Measurements from ENCODE around the gene TMEM14A.

TMEM14A gene

DNA sequence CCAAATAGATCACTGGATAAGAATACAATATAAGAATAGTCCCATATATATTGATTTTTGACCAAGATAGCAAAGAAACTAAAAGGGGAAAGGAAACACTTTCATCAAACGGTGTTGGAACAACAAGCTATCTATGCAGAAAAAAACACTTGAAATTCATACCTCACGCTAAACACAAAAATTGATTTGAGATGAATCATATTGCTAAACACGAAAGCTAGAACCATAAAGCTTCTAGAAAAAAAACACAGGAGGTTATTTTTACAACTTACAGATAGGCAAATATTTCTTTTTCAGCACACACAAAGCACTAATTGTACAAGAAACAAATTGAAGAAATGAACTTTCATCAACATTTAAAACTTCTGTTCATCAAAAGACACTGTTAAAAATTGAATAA is 36.7 kb upstream of the TMEM14A start:
- Histone ChIP-seq H3K4me3 (ENCODE audit: low read length in 2 of 2) (no peak overlapping the region), H2AK5ac (ENCODE audit: low read depth, low read length) (no peak overlapping the region), H4K91ac (ENCODE audit: low read depth, low read length, poor library complexity) (no peak overlapping the region), H3K4me2 (ENCODE audit: insufficient read depth, low read length, poor library complexity, severe bottlenecking) (no peak overlapping the region), H2BK120ac (ENCODE audit: low read depth, low read length) (no peak overlapping the region), H3K18ac (ENCODE audit: low read length) (no peak overlapping the region), H3K9me3 (replicated peaks in 1 of 2; ENCODE audit: control insufficient read depth in 2 of 2, insufficient read depth in 1 of 2, low read depth in 1 of 2, low read length in 2 of 2) (no peaks in the 10 kb centered on the region), H3K79me1 (ENCODE audit: low read depth, low read length) (no peaks in the 10 kb centered on the region), H2BK15ac (ENCODE audit: low read length) (no peak overlapping the region), H2BK12ac (ENCODE audit: low read length) (no peak overlapping the region), H3K9ac (ENCODE audit: low read depth, low read length, poor library complexity) (no peak overlapping the region), H3K27me3 (ENCODE audit: control insufficient read depth in 3 of 3, insufficient read depth in 3 of 3, low read depth in 1 of 3, low read length in 3 of 3) (peaks cover 0 to 3% (median 0%) of the 10 kb centered on the region in 3 experiments), H2BK5ac (ENCODE audit: low read length) (no peak overlapping the region), H4K8ac (ENCODE audit: low read depth, low read length) (no peak overlapping the region), H3K23ac (ENCODE audit: low read depth, low read length, poor library complexity) (no peak overlapping the region), H3K36me3 (replicated peaks in 1 of 2; ENCODE audit: control insufficient read depth in 2 of 2, insufficient read depth in 2 of 2, low read length in 2 of 2) (no peaks in the 10 kb centered on the region), H3K4me1 (ENCODE audit: control insufficient read depth in 2 of 2, insufficient read depth in 1 of 2, low read depth in 1 of 2, low read length in 2 of 2) (peaks cover 2 to 3% of the 10 kb centered on the region in 2 donors), H2AFZ (ENCODE audit: low read length) (no peak overlapping the region), H3K4ac (ENCODE audit: low read length) (no peak overlapping the region), H3K14ac (ENCODE audit: low read length) (no peak overlapping the region), H3K27ac (replicated peaks; ENCODE audit: low read length) (no peak overlapping the region)
- WGBS, 2 donors (ENCODE audit: extremely low coverage in 2 of 2, insufficient read length in 2 of 2, insufficient replicate concordance in 1 of 2) = no CpG with 5 or more reads among the region's 3 CpGs
- DNase-seq (ENCODE audit: low spot score) = no peak

DNA sequence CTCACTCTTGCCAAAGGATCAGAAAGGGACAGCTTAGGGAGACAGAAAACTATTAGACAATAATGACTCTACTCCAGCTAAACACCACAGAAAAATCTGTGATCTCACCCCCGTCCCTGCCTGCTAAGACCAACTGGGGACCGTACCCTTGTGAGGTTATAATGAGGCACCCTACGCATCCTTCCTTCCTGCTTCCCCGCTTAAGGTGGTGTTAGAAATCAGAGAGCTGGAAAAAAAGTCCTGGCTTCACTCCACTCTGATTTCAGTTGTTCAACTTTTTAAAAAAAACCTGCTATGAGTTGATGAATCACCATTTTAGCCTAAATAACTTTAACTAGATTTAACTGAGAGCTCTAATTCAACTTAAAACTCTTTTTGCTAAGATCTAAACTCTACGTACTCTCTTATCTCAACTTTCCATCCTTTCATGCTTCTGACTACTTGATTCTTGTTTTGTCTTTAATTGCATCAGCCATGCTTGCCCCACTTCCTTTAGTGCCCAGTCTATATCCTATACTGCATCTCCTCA is 35.8 kb upstream of the TMEM14A start:
- H3K79me1 ChIP-seq (ENCODE audit: low read depth, low read length) = no peaks in the 10 kb centered on the region
- no peak overlapping the region for H3K27ac ChIP-seq (replicated peaks; ENCODE audit: low read length)
- no peak overlapping the region for H2BK12ac ChIP-seq (ENCODE audit: low read length)
- no peak for DNase-seq (ENCODE audit: low spot score)
- peaks cover 0 to 3% (median 0%) of the 10 kb centered on the region in 3 experiments for H3K27me3 ChIP-seq (ENCODE audit: control insufficient read depth in 3 of 3, insufficient read depth in 3 of 3, low read depth in 1 of 3, low read length in 3 of 3)
- H2AK5ac ChIP-seq (ENCODE audit: low read depth, low read length) = no peak overlapping the region
- H3K36me3 ChIP-seq (replicated peaks in 1 of 2; ENCODE audit: control insufficient read depth in 2 of 2, insufficient read depth in 2 of 2, low read length in 2 of 2) = no peaks in the 10 kb centered on the region
- H3K9ac ChIP-seq (ENCODE audit: low read depth, low read length, poor library complexity) = no peak overlapping the region
- H3K23ac ChIP-seq (ENCODE audit: low read depth, low read length, poor library complexity) = no peak overlapping the region
- no peak overlapping the region for H3K14ac ChIP-seq (ENCODE audit: low read length)
- no peak overlapping the region for H2BK15ac ChIP-seq (ENCODE audit: low read length)
- H3K4me3 ChIP-seq (ENCODE audit: low read length in 2 of 2) = no peak overlapping the region
- H2BK120ac ChIP-seq (ENCODE audit: low read depth, low read length) = no peak overlapping the region
- no peak overlapping the region for H2BK5ac ChIP-seq (ENCODE audit: low read length)
- H3K4me2 ChIP-seq (ENCODE audit: insufficient read depth, low read length, poor library complexity, severe bottlenecking) = no peak overlapping the region
- H4K91ac ChIP-seq (ENCODE audit: low read depth, low read length, poor library complexity) = no peak overlapping the region
- no peak overlapping the region for H3K18ac ChIP-seq (ENCODE audit: low read length)
- no peak overlapping the region for H3K4ac ChIP-seq (ENCODE audit: low read length)
- H3K4me1 ChIP-seq (ENCODE audit: control insufficient read depth in 2 of 2, insufficient read depth in 1 of 2, low read depth in 1 of 2, low read length in 2 of 2) = peaks cover 3% of the 10 kb centered on the region in 2 donors
- H2AFZ ChIP-seq (ENCODE audit: low read length) = peak overlapping the region; percentile 60
- no peak overlapping the region for H4K8ac ChIP-seq (ENCODE audit: low read depth, low read length)
- WGBS, 2 donors (ENCODE audit: extremely low coverage in 2 of 2, insufficient read length in 2 of 2, insufficient replicate concordance in 1 of 2) = 100% methylated on average over 1 of the region's 5 CpGs; no CpG with 5 or more reads in 1 of the 2 donors
- no peaks in the 10 kb centered on the region for H3K9me3 ChIP-seq (replicated peaks in 1 of 2; ENCODE audit: control insufficient read depth in 2 of 2, insufficient read depth in 1 of 2, low read depth in 1 of 2, low read length in 2 of 2)

DNA sequence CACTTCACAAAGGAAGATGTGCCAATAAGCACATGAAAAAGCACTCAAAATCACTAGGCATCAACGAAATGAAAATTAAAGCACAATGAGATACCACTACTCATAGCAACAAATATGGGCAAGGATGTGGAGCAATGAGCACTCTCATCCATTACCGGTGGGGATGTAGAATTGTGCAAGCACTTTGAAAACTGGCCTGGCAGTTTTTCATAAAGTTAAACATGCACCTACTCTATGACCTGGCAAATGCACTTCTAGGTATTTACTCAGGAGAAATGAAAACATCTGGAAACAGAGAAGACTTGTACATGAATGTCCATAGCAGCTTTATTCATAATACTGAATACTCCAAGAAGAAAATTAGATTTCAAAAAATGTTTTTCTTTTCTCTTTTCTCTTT is 34.1 kb upstream of the TMEM14A start:
- Histone ChIP-seq H2AFZ (ENCODE audit: low read length) (no peak overlapping the region), H2BK120ac (ENCODE audit: low read depth, low read length) (no peak overlapping the region), H3K36me3 (replicated peaks in 1 of 2; ENCODE audit: control insufficient read depth in 2 of 2, insufficient read depth in 2 of 2, low read length in 2 of 2) (no peaks in the 10 kb centered on the region), H3K27me3 (ENCODE audit: control insufficient read depth in 3 of 3, insufficient read depth in 3 of 3, low read depth in 1 of 3, low read length in 3 of 3) (no peaks in the 10 kb centered on the region), H3K4me2 (ENCODE audit: insufficient read depth, low read length, poor library complexity, severe bottlenecking) (no peak overlapping the region), H3K9me3 (replicated peaks in 1 of 2; ENCODE audit: control insufficient read depth in 2 of 2, insufficient read depth in 1 of 2, low read depth in 1 of 2, low read length in 2 of 2) (no peaks in the 10 kb centered on the region), H3K9ac (ENCODE audit: low read depth, low read length, poor library complexity) (no peak overlapping the region), H3K79me1 (ENCODE audit: low read depth, low read length) (no peaks in the 10 kb centered on the region), H3K23ac (ENCODE audit: low read depth, low read length, poor library complexity) (no peak overlapping the region), H2BK12ac (ENCODE audit: low read length) (no peak overlapping the region), H3K4me1 (ENCODE audit: control insufficient read depth in 2 of 2, insufficient read depth in 1 of 2, low read depth in 1 of 2, low read length in 2 of 2) (peaks cover 4 to 5% of the 10 kb centered on the region in 2 donors), H2BK15ac (ENCODE audit: low read length) (no peak overlapping the region), H3K14ac (ENCODE audit: low read length) (no peak overlapping the region), H4K91ac (ENCODE audit: low read depth, low read length, poor library complexity) (no peak overlapping the region), H3K27ac (replicated peaks; ENCODE audit: low read length) (no peak overlapping the region), H3K4me3 (ENCODE audit: low read length in 2 of 2) (no peak overlapping the region), H4K8ac (ENCODE audit: low read depth, low read length) (no peak overlapping the region), H3K18ac (ENCODE audit: low read length) (no peak overlapping the region), H2BK5ac (ENCODE audit: low read length) (no peak overlapping the region), H2AK5ac (ENCODE audit: low read depth, low read length) (no peak overlapping the region), H3K4ac (ENCODE audit: low read length) (no peak overlapping the region)
- DNase-seq (ENCODE audit: low spot score) = no peak
- no CpG with 5 or more reads among the region's 2 CpGs for WGBS, 2 donors (ENCODE audit: extremely low coverage in 2 of 2, insufficient read length in 2 of 2, insufficient replicate concordance in 1 of 2)

DNA sequence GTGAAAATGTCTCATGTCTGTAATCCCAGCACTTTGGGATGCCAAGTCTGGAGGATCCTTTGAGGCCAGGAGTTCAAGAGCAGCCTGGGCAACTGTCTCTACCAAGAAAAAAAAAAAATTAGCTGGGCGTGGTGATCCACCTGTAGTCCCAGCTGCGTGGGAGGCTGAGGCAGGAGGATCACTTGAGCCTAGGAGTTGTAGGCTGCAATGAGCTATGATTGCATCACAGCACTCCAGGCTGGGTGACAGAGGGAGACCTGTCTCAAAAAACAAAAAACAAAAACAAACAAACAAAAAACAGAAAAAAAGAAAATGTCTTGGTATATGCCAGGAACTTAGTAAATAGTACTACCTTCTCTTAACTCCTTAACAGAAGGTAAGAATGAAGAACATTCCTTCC is 31.4 kb upstream of the TMEM14A start:
- H2BK5ac ChIP-seq (ENCODE audit: low read length) = no peak overlapping the region
- no peak overlapping the region for H3K14ac ChIP-seq (ENCODE audit: low read length)
- no peak overlapping the region for H3K4me3 ChIP-seq (ENCODE audit: low read length in 2 of 2)
- no peaks in the 10 kb centered on the region for H3K79me1 ChIP-seq (ENCODE audit: low read depth, low read length)
- WGBS, 2 donors (ENCODE audit: extremely low coverage in 2 of 2, insufficient read length in 2 of 2, insufficient replicate concordance in 1 of 2) = no CpG with 5 or more reads among the region's 2 CpGs
- H3K4me1 ChIP-seq (ENCODE audit: control insufficient read depth in 2 of 2, insufficient read depth in 1 of 2, low read depth in 1 of 2, low read length in 2 of 2) = peaks cover 4 to 9% of the 10 kb centered on the region in 2 donors
- no peak overlapping the region for H3K4me2 ChIP-seq (ENCODE audit: insufficient read depth, low read length, poor library complexity, severe bottlenecking)
- peaks cover 0 to 18% (median 0%) of the 10 kb centered on the region in 3 experiments for H3K27me3 ChIP-seq (ENCODE audit: control insufficient read depth in 3 of 3, insufficient read depth in 3 of 3, low read depth in 1 of 3, low read length in 3 of 3)
- no peak overlapping the region for H3K4ac ChIP-seq (ENCODE audit: low read length)
- no peaks in the 10 kb centered on the region for H3K9me3 ChIP-seq (replicated peaks in 1 of 2; ENCODE audit: control insufficient read depth in 2 of 2, insufficient read depth in 1 of 2, low read depth in 1 of 2, low read length in 2 of 2)
- no peak overlapping the region for H4K91ac ChIP-seq (ENCODE audit: low read depth, low read length, poor library complexity)
- no peak overlapping the region for H3K23ac ChIP-seq (ENCODE audit: low read depth, low read length, poor library complexity)
- no peak overlapping the region for H4K8ac ChIP-seq (ENCODE audit: low read depth, low read length)
- H2AK5ac ChIP-seq (ENCODE audit: low read depth, low read length) = no peak overlapping the region
- no peak overlapping the region for H2AFZ ChIP-seq (ENCODE audit: low read length)
- H2BK120ac ChIP-seq (ENCODE audit: low read depth, low read length) = no peak overlapping the region
- H3K36me3 ChIP-seq (replicated peaks in 1 of 2; ENCODE audit: control insufficient read depth in 2 of 2, insufficient read depth in 2 of 2, low read length in 2 of 2) = no peaks in the 10 kb centered on the region
- H3K27ac ChIP-seq (replicated peaks; ENCODE audit: low read length) = no peak overlapping the region
- no peak overlapping the region for H2BK12ac ChIP-seq (ENCODE audit: low read length)
- no peak for DNase-seq (ENCODE audit: low spot score)
- H3K18ac ChIP-seq (ENCODE audit: low read length) = no peak overlapping the region
- H2BK15ac ChIP-seq (ENCODE audit: low read length) = peak overlapping the region; percentile 39
- no peak overlapping the region for H3K9ac ChIP-seq (ENCODE audit: low read depth, low read length, poor library complexity)

Data from neuronal stem cell (in vitro differentiated cells).